Fibroblast of villous mesenchyme (primary cell): Measurements from ENCODE around the gene TTC24. TPM values are rescaled to one million over a fixed set of nuclear protein-coding genes. Genes with fewer than 3 reads are reported as not detected.
"Not testable (repeated sequence)": the region's sequence is repeated elsewhere in the genome, so short reads cannot be mapped to it uniquely, and the experiment has no call there.

ENCODE experiments used
- DNase-seq: peaks from one replicate; pipeline ENCODE4 v3.0.0-alpha.2; 2010; ENCODE audit warnings: low read depth
- H3K4me3 ChIP-seq: 2 replicates; pipeline ENCODE4 v1.5.1; 2011; ENCODE audit warnings: low read depth, mild to moderate bottlenecking, low read length
- total RNA-seq: library from RNA; depleted of rRNA; stranded (reverse); fragments of >200 nt; gene quantifications from 2 replicates; pipeline ENCODE4 v1.2.3, GENCODE V29; 2012
- TF ChIP-seq, protein P1 (sequence below): IDR thresholded peaks from 2 replicates; pipeline ENCODE4 v1.5.1; 2012; ENCODE audit warnings: low read depth, mild to moderate bottlenecking, low read length; ENCODE audit not compliant: insufficient read depth

The TTC24 gene
- total RNA-seq, 1 donor: not detected

DNA sequence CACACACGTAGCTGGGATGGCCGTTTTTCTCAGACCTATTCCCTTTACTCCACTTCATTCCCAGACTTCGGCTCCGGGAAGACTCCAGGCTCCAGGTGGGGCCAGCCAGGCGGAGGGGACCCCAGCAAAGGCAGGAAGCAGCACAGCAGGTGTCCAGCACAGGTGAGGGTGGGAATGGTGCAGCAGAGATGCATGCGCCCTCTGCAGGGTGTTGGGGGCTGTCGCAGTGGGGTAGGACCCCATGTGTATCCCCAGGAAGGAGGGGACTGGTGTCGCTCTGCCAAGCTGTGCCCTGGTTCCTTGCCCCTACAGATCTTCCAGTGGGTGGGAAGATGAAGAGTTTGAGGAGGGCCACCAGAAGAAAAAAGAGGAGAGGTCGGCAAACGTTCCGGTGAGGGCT lies 5.3 kb downstream of the TTC24 start:
- TF ChIP-seq, protein P1, sequence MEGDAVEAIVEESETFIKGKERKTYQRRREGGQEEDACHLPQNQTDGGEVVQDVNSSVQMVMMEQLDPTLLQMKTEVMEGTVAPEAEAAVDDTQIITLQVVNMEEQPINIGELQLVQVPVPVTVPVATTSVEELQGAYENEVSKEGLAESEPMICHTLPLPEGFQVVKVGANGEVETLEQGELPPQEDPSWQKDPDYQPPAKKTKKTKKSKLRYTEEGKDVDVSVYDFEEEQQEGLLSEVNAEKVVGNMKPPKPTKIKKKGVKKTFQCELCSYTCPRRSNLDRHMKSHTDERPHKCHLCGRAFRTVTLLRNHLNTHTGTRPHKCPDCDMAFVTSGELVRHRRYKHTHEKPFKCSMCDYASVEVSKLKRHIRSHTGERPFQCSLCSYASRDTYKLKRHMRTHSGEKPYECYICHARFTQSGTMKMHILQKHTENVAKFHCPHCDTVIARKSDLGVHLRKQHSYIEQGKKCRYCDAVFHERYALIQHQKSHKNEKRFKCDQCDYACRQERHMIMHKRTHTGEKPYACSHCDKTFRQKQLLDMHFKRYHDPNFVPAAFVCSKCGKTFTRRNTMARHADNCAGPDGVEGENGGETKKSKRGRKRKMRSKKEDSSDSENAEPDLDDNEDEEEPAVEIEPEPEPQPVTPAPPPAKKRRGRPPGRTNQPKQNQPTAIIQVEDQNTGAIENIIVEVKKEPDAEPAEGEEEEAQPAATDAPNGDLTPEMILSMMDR: peak; percentile 26
- no peak overlapping the region for H3K4me3 ChIP-seq
- no peak for DNase-seq

DNA sequence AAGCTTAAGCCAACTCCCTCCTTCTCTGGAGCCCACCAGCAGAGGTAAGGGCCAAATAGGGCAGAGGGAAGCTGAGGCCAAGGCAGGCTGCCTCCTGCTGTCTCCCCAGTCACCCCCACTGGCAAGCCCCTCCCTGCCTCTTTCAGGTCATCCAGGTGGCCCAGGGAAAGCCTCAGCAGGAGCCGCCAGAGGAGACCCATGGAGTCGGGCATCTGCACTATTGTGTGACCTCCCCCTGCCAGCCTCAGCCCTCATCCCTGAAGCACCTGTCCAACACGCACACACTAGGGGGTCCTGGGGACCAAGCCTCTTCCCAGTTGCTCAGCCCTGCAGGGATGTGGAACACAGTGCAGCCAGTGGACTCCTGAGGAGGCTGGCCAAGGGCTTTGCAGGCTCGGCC lies 6.8 kb downstream of the TTC24 start:
- DNase-seq: no peak
- H3K4me3 ChIP-seq: no peak overlapping the region
- TF ChIP-seq, protein P1: no peak

DNA sequence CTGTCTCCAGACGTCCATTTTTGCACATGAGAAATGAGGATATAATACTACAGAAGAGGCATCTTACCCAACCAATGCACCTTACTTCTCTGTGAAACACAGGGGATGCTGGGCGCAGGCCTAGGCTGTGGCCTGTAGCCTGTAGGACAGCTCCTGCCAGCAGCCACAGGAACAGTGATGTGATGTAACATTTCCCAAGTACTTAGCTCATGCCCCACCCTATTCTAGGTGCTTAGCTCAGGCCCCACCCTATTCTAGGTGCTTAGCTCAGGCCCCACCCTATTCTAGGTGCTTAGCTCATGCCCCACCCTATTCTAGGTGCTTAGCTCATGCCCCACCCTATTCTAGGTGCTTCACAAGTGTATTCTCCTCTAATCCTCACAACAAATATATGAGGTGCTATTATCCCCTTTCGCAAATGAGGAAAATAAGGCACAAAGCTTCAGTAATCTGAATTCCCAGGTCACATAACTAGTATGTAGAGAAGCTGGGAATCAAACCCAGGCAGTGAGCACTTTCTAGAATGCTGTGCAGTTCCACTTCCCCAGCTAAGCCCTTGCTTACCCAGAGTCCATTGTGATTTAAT lies 7.5 kb downstream of the TTC24 start:
- no peak for DNase-seq
- no peak overlapping the region for H3K4me3 ChIP-seq
- TF ChIP-seq, protein P1: no peak

DNA sequence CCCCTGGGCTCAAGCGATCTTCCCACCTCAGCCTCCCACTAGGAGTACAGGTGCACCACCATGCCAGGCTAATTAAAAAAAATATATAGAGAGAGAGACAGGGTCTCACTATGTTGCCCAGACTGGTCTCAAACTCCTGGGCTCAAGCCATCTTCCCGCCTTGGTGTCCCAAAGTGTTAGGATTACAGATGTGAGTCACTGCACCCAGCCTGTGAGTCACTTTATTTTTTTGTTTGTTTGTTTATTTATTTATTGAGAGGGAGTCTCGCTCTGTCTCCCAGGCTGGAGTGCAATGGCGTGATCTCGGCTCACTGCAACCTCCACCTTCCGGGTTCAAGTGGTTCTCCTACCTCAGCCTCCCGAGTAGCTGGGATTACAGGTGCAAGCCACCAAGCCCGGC lies 8.4 kb downstream of the TTC24 start:
- not testable (repeated sequence) for H3K4me3 ChIP-seq, DNase-seq

DNA sequence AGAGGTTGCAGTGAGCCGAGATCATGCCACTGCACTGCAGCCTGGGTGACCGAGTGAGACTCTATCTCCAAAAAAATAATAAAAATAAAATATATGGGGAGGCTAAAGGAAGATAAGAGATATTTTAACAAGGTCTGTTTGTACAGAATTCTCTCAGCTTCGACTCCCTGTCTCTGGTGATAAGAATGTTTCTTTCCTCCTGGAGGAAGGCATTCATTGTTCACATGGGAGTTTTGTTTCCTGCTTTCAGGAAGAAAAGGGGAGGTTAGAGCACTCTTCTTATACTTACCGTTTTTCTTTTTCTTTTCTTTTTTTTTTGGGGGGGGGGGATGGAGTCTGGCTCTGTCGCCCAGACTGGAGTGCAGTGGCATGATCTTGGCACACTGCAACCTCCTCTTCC lies 10.0 kb downstream of the TTC24 start:
- no peak overlapping the region for H3K4me3 ChIP-seq
- no peak for DNase-seq
- TF ChIP-seq, protein P1: no peak

DNA sequence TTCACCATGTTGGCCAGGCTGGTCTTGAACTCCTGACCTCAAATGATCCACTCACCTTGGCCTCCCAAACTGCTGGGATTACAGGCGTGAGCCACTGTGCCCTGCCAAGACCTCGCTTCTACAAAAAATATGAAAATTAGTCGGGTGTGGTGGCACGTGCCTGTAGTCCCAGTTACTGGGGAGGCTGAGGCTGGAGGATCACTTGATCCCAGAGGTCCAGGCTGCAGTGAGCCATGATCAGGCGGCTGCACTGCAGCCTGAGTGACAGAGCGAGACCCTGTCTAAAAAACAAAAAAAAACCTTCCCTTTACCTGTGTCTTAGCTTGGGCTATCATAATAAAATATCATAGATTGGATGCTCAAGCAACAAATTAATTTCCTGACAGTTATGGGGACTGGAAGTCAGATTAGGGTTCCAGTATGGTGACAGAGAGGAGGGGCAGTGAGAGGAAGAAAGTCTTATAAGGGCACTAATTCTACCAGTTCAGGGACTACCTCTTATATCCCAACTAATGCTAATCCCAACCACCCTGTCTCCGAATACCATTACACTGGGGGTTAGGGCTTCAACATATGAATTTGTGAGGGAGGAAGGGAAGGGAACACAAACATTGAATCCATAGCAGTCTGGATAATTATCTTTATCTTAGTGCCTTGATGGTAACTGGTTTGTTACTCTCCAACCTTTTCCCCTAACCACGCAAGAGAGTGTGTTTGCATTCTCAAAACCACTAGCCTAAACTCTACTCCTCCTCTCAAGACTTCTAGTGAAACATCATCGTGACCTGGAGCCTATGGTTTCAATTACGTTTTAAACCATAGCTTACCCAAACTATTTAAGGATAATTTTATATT lies 11.0 kb downstream of the TTC24 start:
- DNase-seq: no peak
- TF ChIP-seq, protein P1: no peak
- H3K4me3 ChIP-seq: no peak overlapping the region

DNA sequence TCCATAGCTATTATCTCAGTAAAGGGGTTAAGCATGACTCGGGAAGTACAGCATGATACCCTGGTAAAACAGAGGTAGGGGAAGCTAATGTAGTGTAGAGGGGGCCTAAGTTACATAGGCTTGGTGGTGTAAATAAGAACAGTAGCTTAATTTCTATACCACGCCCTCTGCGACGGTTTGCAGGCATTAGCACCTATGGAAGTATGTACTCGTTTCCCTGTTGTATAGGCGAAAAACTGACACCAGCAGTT lies 11.6 kb downstream of the TTC24 start:
- no peak for DNase-seq
- peak overlapping the region; percentile 76 for H3K4me3 ChIP-seq
- TF ChIP-seq, protein P1: no peak
